ENCODE data around the gene CRYGA. TPM values are rescaled to one million over a fixed set of nuclear protein-coding genes. Genes with fewer than 3 reads are reported as not detected.
A peak's percentile ranks its signal among the peaks of the same experiment; 100 is the strongest.
"Not testable (repeated sequence)": the region's sequence is repeated elsewhere in the genome, so short reads cannot be mapped to it uniquely, and the experiment has no call there.

CRYGA gene
- total RNA-seq, 4 donors from 2014 or later, result not detected

- H3K27ac ChIP-seq, result no peak overlapping the region
- H3K4me3 ChIP-seq, result no peak overlapping the region
- H3K27me3 ChIP-seq, result no peaks in the 10 kb centered on the region
- H3K9me3 ChIP-seq, result no peaks in the 10 kb centered on the region
- no peak for DNase-seq
- H3K36me3 ChIP-seq, result no peaks in the 10 kb centered on the region
- no peaks in the 10 kb centered on the region for H3K4me1 ChIP-seq
- TF ChIP-seq, protein P1, sequence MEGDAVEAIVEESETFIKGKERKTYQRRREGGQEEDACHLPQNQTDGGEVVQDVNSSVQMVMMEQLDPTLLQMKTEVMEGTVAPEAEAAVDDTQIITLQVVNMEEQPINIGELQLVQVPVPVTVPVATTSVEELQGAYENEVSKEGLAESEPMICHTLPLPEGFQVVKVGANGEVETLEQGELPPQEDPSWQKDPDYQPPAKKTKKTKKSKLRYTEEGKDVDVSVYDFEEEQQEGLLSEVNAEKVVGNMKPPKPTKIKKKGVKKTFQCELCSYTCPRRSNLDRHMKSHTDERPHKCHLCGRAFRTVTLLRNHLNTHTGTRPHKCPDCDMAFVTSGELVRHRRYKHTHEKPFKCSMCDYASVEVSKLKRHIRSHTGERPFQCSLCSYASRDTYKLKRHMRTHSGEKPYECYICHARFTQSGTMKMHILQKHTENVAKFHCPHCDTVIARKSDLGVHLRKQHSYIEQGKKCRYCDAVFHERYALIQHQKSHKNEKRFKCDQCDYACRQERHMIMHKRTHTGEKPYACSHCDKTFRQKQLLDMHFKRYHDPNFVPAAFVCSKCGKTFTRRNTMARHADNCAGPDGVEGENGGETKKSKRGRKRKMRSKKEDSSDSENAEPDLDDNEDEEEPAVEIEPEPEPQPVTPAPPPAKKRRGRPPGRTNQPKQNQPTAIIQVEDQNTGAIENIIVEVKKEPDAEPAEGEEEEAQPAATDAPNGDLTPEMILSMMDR (IDR thresholded peaks at IDR 0.05), result no peak
- TF ChIP-seq POLR2A (IDR thresholded peaks at IDR 0.05), result no peak
- intact Hi-C loops (cut with DNase I; ENCODE audit: low total_unique reads), result no loop called here
These were observed 32.7 kb downstream of the CRYGA start for GRCh38 chr2:208130712-208131110.

- no peaks in the 10 kb centered on the region for H3K27me3 ChIP-seq
- H3K36me3 ChIP-seq, result no peaks in the 10 kb centered on the region
- no peaks in the 10 kb centered on the region for H3K9me3 ChIP-seq
- H3K4me1 ChIP-seq, result no peaks in the 10 kb centered on the region
- no peak within 1 kb of the TSS for H3K4me3 ChIP-seq
- TF ChIP-seq POLR2A (IDR thresholded peaks at IDR 0.05), result no peak
- TF ChIP-seq, protein P1 (IDR thresholded peaks at IDR 0.05), result no peak
- no peak for DNase-seq
- intact Hi-C loops (cut with DNase I; ENCODE audit: low total_unique reads), result no loop called here
- H3K27ac ChIP-seq, result no peak within 1 kb of the TSS
These were observed 33.4 kb downstream of the CRYGA start, which contains the start of gene CRYGC for GRCh38 chr2:208129744-208130711. Gene CRYGC (minus strand): TSS chr2:208129828. CDS start chr2:208129792, 36 bp downstream.

DNA sequence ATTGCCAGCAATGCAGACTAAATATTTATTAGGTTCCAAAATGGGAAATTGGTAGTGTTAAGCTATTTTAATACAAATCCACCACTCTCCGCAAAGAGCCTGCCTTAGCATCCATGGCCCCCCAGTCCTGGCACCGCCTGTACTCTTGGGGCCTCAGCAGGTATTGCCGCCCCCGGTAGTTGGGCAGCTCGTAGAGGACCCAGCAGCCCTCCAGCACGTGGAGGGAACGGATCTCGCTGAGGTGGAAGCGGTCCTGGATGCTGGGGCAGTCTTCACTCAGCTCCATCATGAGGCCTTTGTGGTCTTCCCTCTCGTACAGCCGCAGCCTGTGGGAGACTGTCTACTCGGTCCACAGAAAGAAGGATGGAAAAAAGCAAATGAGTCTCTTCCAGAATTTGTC, 35.3 kb downstream of the CRYGA start:
- Histone ChIP-seq H3K4me1 (no peaks in the 10 kb centered on the region), H3K9me3 (no peaks in the 10 kb centered on the region), H3K4me3 (no peak overlapping the region), H3K27me3 (peaks cover 0 to 3% of the 10 kb centered on the region in 2 donors), H3K36me3 (no peaks in the 10 kb centered on the region), H3K27ac (no peak overlapping the region)
- DNase-seq, result no peak
- intact Hi-C loops (cut with DNase I; ENCODE audit: low total_unique reads), result no loop called here
- TF ChIP-seq, protein P1 (IDR thresholded peaks at IDR 0.05), result no peak
- no peak for TF ChIP-seq POLR2A (IDR thresholded peaks at IDR 0.05)

- TF ChIP-seq POLR2A (IDR thresholded peaks at IDR 0.05), result no peak
- TF ChIP-seq, protein P1 (IDR thresholded peaks at IDR 0.05), result no peak
- intact Hi-C loops (cut with DNase I; ENCODE audit: low total_unique reads), result no loop called here
- no peaks in the 10 kb centered on the region for H3K4me1 ChIP-seq
- H3K27me3 ChIP-seq, result peaks cover 0 to 3% of the 10 kb centered on the region in 2 donors
- H3K9me3 ChIP-seq, result no peaks in the 10 kb centered on the region
- no peak for DNase-seq
- no peak overlapping the region for H3K4me3 ChIP-seq
- H3K27ac ChIP-seq, result no peak overlapping the region
- H3K36me3 ChIP-seq, result no peaks in the 10 kb centered on the region
These were observed 36.3 kb downstream of the CRYGA start for GRCh38 chr2:208127090-208127489.

GRCh38 chr2:208125251-208125650, 38.1 kb downstream of the CRYGA start:
- TF ChIP-seq, protein P1 (IDR thresholded peaks at IDR 0.05), result no peak
- no peak for TF ChIP-seq POLR2A (IDR thresholded peaks at IDR 0.05)
- no peak for DNase-seq
- Histone ChIP-seq H3K4me1 (no peaks in the 10 kb centered on the region), H3K9me3 (no peaks in the 10 kb centered on the region), H3K4me3 (no peak overlapping the region), H3K27me3 (peaks cover 0 to 3% of the 10 kb centered on the region in 2 donors), H3K27ac (no peak overlapping the region), H3K36me3 (no peaks in the 10 kb centered on the region)
- intact Hi-C loops (cut with DNase I; ENCODE audit: low total_unique reads), result no loop called here

DNA sequence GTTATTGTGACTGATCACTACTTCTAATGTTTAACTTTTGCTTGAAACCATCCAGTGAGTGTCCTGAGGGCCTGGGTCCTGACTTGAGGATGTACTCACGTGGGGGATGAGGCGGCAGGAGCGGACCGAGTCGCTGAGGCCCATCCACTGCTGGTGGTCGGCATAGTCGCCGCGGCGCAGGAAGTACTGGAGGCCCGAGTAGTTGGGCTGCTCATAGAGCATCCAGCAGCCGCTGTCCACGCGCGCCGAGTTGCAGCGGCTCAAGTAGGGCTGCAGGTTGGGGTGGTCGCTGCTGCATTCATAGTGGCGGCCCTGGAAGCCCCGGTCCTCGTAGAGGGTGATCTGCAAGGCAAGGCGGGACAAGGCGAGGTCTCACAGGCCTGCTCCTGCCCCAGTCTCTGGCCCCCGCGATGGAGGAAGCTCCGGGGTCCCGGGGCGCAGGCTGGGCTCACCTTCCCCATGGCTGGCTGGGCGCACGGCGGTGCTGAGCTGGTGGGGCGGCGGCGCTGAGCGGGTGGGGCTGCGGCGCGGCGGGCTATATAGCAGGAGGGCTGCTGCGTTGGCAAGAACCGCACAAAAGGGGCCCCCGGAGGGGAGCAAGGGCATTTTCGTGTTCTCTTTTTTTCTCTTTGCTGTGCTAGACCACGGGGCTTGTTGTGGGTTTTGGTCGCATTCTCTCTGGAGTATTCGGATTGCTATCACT, 39.2 kb downstream of the CRYGA start, which contains the start of gene CRYGD:
TSS of gene CRYGD (minus strand) at position 512 of the 703 bp plus-strand sequence. CDS start at position 461, 51 bp downstream.
- intact Hi-C loops (cut with DNase I; ENCODE audit: low total_unique reads); H3K27ac ChIP-seq: not testable (repeated sequence)
- peak within 1 kb of the TSS in 1 of 2 donors; percentile 20 for H3K4me3 ChIP-seq

More for the DNA sequence above, 39.2 kb downstream of the CRYGA start, which contains the start of gene CRYGD:
- not testable (repeated sequence) for H3K27me3 ChIP-seq, DNase-seq, H3K4me1 ChIP-seq, H3K36me3 ChIP-seq, H3K9me3 ChIP-seq
